Ammon's horn (tissue), 1 donor: ENCODE data around the gene PLA2G2F.

ENCODE experiments used
- DNase-seq: peaks from one replicate; pipeline ENCODE4 v3.0.0-alpha.2; 2016; ENCODE audit warnings: low spot score

PLA2G2F gene

GRCh38 chr1:20189664-20190063 is 50.5 kb downstream of the PLA2G2F start:
- no peak for DNase-seq

DNA sequence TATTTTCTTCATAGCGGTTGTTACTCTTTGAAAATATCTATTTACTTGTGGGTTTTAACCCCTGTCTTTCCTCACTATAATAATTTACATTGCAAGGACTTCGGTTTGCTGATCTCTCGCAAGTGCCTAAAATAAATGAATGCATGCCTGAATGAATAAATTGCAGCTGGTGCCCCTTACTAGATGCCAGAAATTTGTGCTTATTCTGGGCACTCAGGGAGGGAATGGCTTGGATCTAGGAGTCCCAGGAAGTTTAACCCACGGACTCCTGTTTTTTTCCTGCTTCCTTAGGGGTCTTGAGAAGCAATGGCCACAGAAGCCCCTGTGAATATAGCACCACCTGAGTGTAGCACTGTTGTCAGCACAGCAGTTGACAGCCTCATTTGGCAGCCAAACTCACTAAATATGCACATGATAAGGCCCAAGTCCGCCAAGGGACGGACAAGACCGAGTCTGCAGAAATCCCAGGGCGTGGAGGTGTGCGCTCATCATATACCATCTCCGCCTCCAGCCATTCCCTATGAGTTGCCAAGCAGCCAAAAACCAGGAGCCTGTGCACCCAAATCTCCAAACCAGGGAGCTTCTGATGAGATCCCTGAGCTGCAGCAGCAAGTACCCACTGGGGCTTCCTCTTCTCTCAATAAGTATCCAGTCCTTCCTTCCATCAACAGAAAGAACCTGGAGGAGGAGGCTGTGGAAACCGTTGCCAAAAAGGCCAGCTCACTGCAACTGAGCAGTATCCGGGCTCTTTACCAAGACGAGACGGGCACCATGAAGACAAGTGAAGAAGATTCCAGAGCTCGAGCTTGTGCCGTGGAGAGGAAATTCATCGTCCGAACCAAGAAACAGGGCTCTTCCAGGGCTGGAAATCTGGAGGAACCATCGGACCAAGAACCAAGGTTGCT is 51.4 kb downstream of the PLA2G2F start:
- no peak for DNase-seq

- DNase-seq = no peak
Observed at GRCh38 chr1:20191266-20191825, 52.2 kb downstream of the PLA2G2F start.

- no peak for DNase-seq
Observed at GRCh38 chr1:20192364-20192763, 53.2 kb downstream of the PLA2G2F start.

DNA sequence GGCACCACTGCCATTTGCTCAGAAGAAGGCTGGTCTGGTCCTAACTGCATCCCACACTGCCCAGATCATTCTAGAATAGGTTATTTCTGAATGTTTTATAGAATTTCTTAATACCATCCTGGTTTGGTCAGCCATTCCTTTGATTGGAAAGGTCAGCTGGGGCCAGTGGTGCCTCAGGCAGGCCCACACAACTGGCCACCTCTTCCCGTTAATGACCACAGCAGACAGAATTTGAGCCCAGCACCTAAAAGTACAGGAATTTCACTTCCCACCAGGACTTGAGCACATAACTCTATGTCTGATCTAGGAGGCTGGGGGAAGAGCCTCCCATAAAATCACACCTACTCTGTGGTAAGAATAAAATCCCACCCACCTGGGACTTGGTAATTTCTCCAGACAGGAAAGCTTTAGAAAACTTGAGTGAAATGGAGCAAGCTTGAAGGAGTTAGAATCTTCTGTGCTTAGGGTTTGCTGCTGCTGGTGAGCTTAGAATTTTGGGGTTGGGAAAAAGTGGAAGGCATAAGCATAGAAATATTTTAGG is 53.8 kb downstream of the PLA2G2F start:
- no peak for DNase-seq

GRCh38 chr1:20194224-20194623 is 55.1 kb downstream of the PLA2G2F start:
- DNase-seq = no peak

DNA sequence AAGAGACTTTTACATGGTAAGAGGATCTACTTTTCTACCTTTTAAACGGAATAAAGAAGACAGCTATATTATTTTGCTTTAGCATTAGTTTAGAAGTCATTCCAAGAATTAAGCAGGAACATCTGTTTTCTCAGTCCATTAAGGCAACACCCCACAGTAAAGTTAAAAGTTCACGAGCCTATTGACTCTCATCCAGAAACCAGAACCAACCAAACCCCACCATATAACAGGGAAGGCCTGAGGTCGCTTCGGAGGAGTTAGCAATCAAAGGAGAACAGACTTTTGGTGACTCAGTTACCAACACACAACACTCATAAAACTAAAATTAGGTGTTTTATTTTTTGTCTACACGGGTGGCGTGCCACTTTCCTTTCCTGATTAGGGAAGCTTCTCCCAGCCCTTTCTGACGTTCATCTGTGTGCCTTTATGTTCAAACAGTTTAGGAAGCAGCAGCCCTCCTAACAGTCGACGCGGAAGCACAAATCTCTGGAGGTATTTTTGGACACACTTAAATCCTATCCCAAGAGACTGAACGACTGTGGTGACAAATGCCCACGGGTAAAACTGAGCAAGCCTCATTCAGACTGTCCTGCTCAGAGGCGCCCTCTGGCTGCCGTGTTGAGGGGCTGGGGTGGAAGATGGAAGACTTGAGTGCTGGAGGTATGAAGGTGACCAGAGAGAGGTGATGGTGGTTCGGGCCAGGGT is 55.8 kb downstream of the PLA2G2F start:
- DNase-seq = peak; percentile 71

- no peak for DNase-seq
Observed at GRCh38 chr1:20195462-20195780, 56.3 kb downstream of the PLA2G2F start.

GRCh38 chr1:20197329-20197791 is 58.2 kb downstream of the PLA2G2F start:
- DNase-seq = no peak

- DNase-seq = no peak
Observed at GRCh38 chr1:20198296-20198695, 59.2 kb downstream of the PLA2G2F start.

- no peak for DNase-seq
Observed at GRCh38 chr1:20198918-20199317, 59.8 kb downstream of the PLA2G2F start.

GRCh38 chr1:20199403-20199802 is 60.3 kb downstream of the PLA2G2F start:
- no peak for DNase-seq

- DNase-seq = no peak
Observed at GRCh38 chr1:20199840-20200239, 60.7 kb downstream of the PLA2G2F start.
